Measurements from ENCODE around the gene SNAPC4.

Gene SNAPC4

DNA sequence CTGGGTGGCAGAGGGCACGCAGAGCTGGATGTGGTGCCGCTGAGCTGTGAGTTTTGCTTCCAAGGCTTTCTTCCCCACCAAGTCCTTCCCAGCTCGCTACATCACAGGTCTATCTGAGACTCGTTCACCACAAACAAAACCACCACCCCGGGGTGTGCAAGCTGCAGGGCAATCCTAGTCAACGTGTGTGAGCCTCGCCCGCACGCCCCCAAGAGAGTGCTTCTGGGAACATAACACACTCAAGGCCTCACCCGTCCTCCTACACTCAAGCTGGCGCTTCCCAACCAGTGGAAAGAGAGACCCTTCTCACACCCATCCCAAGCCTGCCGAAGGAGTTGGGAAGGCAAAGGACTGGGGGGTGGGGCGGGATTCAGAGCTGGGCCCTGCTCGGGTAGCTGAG, 10.6 kb downstream of the SNAPC4 start:
- no peak for DNase-seq (ENCODE audit: low read depth in 2 of 2)

DNA sequence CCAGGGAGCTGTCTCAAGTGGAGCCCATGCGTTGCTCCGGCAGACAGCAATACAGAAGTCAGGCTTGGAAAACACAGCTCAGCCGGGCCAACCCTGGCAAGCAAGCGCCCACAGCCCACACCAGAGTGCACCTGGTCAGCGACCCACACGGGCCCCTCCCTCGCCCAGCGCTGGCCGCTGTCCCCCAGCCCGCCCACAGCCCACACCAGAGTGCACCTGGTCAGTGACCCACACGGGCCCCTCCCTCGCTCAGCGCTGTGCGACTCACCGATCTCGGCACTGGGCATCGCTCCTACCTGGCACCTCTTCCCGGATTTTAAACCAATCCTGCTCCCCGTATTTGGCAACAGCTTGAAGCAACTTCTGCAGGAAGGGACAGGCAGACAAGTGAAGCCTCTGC, 12.8 kb downstream of the SNAPC4 start:
- DNase-seq (ENCODE audit: low read depth in 2 of 2) = no peak

DNA sequence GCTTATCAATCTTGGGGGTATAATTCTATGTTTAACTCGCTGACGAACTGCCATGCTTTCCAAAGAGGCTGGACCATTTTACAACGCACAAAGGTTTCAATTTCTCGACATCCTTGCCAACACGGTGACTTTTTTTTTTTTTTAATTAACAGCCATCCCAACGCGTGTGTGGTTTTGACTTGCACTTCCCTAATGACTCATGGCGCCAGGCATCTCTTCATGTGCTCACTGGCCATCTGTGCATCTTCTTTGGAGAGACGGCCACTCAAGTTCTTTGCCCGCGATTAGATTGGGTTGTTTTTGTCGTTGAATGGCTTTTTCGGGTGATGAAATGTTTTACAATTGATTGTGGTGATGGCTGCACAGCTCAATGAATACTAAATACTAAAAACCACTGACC, 14.0 kb downstream of the SNAPC4 start:
- DNase-seq (ENCODE audit: low read depth in 2 of 2) = no peak

DNA sequence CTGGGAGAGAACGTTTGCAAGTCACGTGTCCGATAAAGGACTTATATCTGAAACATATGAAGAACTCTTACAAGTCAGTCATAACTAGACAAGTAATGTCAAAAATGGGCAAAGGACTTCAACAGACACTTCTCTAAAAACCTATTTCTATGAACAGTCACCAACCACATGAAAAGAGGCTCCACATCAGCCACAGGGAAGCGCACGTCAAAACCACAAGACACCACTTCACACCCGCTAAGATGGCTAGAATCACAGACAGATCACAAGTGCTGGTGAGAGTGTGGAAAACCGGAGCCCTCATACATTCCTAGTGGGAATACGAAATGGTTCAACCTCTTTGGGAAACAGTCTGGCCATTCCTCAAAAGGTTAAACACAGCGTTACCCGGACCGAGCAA, 15.0 kb downstream of the SNAPC4 start:
- no peak for DNase-seq (ENCODE audit: low read depth in 2 of 2)

DNA sequence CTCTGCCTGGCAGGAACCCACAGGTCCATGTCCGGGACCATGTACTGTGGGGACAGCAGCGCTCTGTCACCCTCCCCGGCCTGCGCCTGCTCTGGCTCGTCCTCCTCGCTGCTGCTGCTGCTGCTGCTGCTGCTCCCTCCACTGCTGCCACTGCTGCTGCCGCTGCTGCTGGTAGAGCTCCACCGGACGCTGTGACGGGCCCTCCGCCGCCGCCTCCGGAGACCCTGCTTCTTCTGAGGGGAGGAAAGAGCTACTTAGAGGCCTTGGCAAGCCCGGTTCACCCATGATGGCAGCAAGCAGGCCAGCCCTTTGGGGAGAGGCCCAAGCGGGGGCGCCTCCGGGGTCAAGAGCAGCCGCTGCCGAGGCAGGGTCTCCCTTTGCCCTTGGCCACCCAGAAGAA, 16.5 kb downstream of the SNAPC4 start:
- no peak for DNase-seq (ENCODE audit: low read depth in 2 of 2)

DNA sequence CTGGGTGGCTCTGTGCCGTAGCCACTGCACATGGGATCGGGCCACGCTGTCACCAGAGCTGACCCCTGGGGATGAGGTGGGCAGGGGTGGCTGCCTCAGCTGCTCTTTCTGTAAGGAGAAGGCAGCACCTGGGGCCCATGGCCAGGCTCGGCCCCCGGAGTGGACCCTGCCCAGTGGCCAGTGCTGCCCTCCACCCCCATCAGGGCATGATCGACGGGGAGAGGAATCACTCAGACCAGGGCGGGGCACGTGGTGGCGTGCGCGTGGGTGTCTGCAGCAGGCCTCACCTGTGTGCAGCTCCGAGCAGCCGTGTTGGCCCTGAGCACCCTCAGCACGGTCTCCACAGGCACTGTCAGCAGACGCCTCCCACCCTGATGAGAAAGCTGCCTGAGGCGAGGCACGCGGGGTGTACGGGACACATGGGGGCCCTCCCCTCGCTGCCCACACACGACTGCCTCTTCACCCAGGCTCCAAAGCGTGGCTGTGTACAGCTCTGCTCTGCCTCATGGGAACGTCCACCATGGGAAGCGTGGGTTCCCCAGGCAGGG, 17.9 kb downstream of the SNAPC4 start:
- DNase-seq (ENCODE audit: low read depth in 2 of 2) = no peak

DNA sequence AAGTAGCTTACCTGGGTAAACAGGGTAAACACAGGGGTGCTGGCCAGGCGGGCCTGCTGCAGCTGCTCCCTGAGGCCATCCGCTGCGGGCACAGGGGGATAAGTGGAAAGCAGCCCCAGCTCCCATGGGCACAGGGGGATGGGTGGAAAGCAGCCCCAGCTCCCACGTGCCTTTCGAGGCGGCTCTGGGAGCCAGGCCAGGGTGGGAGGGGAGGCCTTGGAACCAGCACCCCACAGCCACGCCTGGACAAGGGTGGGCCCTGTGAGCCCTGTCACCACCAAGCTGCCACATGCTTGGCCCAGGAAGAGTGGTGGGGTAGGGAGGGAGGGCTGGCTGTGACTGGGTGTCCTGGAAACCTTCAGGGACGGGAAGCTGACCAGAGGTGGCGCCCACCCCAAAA, 18.7 kb downstream of the SNAPC4 start:
- DNase-seq (ENCODE audit: low read depth in 2 of 2) = no peak

DNA sequence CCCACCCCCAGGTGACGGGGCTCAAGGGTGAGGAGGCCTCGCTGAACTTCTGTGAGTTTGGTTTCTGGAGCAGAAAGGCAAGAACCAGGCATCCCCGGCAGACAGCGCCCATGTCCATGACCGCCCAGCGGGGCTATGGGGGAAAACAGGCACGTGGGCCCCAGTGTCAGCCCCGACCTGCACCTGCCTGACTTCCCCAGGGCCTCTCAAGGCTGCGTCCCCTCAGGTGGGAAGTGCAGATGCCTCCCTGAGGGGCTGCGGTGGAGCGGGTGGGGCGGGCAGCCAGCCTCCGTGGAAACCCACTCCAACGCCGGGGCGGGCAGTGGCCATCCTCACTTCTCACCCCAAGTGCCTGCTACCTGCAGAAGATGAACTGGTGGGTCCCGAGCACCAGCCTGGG, 19.6 kb downstream of the SNAPC4 start:
- DNase-seq (ENCODE audit: low read depth in 2 of 2) = no peak

DNA sequence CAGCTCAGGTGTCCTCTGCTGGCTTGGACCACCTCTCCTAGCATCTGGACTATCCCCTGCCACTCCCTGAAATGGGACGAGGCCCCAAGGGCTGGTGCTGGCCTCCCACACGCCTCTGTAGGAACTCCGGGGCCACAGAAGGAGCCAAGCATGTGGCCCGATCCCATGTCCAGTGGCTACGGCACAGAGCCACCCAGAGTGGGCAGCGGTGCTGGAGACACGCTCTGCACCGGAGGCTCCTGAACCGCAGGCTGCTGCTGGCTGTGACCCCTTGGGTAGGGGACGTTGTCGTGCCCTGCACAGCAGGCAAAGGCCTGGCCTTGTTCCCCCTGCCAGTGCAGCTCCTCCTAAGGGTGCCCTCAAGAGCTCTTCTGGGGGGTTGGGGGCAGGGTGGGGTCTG, 20.1 kb downstream of the SNAPC4 start:
- no peak for DNase-seq (ENCODE audit: low read depth in 2 of 2)

DNA sequence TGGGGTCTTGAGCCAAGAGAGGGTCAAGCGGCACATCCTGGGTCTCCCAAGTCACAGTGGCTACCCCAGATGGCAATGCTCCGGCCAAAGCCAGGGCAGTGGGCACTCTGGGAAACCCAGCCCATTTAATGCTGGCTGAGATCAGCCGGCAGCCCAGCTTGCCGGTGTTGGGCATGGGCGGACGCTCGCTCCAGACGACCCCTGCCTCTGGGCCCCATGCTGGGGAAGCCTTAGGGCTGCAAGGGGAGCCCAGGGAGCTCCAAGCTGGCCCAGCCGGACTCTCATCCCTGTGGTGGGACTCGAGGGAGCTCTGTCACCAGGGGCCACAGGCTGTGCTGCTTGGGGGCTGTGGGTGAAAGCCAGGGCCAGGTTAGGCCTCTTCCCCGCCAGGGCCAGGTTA, 20.6 kb downstream of the SNAPC4 start:
- DNase-seq (ENCODE audit: low read depth in 2 of 2) = no peak

DNA sequence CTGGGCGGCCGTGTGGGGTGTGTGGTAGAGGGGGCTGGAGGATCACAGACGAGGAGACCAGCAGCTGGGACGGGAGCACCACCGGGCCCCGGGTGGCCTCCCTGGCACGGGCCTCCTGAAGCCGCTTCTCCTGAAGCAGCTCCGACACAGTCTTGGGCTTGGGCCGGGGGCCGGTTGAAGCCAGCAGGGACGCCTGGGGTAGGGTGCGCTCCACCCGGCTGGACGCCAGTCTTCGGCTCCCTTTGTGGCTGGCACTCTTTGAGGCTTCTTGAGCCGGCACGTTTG, 21.0 kb downstream of the SNAPC4 start:
- no peak for DNase-seq (ENCODE audit: low read depth in 2 of 2)

DNA sequence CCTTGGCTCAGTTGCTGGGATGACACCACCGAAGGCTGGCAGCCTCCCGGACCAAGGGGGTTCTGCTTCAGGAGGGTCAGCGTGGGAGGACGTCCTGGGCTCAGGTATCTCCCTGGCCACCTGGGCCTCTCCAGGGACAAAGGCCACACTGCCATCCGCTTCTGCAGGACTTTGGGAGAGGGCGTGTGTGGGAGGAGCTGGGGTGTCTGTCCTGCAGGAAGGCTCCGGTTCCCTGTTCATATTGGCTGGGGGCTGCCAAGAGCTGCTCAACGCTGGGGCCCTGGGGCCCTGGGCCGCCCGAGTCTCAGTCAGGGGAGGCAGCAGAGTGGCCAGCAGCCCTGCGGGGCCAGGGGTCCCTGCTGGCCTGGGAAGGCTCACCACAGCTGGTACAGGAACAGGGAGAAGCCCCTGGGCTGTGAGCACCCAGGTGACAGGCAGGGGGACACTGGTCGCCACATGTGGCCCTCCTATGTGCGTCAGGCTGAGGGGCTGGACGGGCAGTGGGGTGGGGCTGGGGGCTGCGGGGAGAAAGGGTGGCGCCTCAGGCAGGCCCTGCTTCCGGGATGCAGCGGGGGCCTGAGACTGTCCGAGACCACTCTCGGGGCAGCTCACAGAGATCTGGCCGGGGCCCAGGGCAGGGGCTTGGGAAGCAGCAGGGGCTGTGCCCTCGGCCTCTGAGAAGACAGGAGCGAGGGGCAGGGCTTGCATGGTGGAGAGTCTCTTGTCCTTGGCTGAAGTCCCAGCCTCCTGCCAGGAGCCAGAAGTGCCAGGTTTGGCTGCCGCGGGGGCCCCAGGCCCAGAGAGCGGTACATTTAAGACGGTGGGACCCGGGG, 21.6 kb downstream of the SNAPC4 start:
- no peak for DNase-seq (ENCODE audit: low read depth in 2 of 2)

DNA sequence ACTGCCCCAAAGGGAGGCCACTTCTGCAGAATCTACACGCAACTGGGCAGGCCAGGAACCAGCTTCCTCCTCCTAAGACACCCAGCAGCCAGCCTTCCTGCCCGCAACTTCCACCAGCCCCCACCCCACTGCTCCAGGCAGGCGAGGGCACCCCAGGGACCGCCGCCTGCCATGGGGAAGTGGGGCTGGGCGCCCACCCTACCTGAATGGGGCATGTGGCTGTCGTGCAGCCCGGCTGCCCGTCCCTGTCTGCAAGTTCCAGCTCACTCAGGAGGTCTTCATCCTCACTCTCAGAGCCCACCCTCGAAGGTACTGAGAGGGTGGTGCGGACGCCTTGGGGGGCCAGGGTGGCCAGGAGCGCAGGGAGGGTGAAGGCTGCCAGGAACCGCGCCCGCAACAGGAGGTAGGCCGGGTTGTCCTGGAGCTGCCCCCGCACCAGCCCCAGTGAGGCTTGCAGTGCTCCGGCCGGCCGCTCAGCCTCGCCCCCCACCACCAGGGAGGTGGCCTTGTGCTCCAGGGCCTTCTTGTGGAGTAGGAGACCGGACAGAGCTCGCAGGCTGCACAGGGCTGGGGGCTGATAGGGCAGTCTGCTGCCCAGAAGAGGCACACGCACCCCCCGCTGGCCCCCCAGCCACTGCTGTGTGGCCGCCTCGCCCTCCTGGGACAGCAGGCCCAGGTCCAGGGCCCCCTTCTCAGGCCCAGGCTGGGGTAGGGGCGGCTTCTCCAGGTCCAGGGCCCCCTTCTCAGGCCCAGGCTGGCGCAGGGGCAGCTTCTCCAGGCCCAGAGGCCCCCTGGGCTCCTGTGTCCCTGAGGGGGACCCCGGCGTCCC, 22.4 kb downstream of the SNAPC4 start:
- no peak for DNase-seq (ENCODE audit: low read depth in 2 of 2)

DNA sequence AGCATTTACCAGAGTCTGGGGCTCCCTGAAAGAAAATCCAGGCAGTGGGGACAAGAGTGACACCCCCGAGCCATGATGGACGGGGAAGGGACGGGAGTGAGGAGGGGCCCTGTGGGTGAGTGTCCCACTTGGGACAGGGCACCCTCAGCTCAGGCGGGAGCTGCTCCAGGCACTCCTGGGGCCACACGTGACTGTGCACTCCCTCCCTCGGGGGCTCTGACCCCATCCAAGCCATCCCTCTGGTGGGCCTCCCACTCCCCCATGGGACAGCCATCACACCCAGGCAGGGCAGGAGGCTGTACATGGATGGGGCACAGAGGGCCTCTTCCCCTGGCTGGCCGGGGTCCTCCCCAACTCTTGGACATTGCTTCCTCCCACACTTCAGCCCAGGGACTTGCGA, 23.5 kb downstream of the SNAPC4 start:
- DNase-seq (ENCODE audit: low read depth in 2 of 2) = no peak

DNA sequence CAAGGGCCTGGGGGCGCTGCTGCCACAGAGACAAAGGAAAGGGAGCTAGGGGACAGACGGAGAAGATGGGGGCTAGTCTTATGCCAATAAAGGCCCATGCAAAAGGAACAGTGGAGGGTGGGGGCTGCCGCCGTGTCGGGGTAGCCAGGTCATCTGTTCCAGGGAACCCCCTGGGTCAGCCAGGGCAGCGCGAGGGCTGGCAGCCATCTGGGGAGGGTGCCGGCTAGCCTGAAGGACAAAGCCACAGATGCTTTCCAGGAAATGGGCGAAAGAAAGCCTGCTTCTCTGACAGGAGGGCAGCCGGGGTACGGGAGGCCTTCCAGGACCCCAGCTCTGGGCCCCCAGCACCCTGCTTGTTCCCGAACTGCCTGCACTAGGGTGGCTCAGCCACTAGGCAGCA, 24.9 kb downstream of the SNAPC4 start:
- no peak for DNase-seq (ENCODE audit: low read depth in 2 of 2)

DNA sequence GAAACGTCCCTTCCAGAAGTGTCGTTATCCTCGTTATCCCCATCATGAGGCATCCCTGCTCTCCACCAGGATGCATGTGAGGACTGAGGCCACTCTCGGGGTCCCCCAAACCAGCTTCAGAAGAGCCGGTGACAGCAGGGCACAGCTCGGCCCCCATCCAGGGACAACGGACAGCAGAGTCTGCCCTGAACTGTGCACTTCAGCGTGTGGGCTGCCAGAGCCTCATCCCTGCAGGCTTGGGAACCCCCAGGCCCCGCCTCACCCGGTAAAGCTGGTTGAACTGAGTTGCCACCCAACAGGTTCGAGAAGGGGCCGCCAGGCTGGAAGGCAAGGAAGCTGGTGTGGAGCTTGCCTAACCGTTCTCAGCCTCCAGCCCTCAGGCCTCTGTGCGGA, 25.8 kb downstream of the SNAPC4 start:
- DNase-seq (ENCODE audit: low read depth in 2 of 2) = no peak

DNA sequence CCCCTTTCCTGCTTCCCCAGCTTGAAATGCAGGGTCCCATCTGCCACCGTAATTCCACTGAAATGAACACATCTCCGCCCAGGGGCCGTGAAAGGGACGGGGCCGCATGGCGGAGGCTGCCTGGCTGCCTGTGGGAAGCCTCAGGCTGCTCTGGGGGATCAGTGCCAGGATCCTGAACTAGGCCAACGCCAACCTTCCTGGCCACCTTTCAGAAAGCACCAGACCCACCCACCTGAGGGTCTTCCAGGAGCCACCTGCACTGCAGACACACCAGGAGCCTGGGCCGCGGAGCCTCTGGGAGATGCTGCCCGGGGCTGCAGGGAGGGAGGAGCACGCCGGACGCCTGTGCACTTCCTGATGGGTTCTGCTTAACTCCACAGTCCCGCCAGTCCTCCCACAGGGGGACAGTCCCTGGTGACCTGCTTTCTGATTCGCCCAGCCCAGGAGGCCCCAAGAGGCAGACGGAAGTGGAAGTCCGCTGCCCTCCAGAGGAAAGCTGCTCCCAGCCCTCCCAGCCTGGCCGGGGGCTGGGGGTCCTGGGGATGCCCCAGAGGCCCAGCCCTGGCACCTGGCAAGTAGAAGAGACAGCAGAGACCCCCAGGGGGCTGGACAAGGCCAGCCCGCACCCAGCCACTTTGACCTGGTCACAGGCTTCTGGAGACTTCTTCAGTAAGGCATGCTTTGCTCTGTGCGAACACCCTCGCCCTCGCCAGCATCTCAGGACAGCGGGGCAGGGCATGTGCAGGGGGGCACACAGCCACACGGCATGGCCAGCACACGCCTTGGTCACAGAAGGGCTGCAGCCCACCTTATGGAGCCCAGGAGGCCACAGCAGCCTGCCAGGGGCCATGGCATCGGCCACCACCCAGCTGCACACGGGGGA, 26.4 kb downstream of the SNAPC4 start, which contains the start of gene CARD9:
Gene CARD9, minus strand, starts transcription at position 370 of the 883 bp plus-strand sequence. CDS start 1,591 bp downstream, outside the sequence.
- DNase-seq (ENCODE audit: low read depth in 2 of 2) = no peak

DNA sequence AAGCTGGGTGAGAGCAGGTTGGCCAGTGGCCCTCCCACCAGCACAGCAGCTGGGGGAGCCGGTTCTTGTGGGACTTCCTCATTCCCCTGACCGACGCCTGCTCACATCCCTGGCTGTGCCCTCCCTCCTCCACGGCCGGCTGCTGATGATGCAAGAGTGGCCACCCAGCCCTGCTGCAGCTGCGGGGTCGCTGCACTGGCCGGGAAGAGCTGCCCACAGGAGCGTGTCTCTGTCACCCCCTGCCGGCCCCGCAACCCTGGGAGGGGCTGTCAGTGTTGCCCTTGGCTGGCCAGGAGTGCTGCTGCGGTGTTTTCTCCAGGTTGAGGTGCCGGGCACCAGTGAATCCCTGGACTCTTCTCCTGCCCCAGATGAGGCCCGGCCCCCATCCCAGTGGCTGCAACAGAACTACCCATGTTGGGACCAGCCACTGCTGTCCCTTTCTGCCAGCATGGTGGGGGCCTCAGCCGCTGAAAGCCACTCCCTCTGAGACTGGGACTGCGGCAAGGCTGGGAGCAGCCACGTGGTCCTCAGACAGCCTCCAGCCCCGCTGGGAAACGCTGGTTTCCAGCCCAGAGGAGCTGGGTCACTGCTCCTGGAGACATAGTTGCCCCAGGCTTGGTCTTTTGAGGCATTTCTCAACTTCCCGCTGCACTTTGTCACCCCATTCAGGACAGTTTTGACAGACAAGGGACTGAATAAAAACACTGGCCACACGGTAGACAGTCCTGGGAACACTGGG, 27.2 kb downstream of the SNAPC4 start:
- no peak for DNase-seq (ENCODE audit: low read depth in 2 of 2)

DNA sequence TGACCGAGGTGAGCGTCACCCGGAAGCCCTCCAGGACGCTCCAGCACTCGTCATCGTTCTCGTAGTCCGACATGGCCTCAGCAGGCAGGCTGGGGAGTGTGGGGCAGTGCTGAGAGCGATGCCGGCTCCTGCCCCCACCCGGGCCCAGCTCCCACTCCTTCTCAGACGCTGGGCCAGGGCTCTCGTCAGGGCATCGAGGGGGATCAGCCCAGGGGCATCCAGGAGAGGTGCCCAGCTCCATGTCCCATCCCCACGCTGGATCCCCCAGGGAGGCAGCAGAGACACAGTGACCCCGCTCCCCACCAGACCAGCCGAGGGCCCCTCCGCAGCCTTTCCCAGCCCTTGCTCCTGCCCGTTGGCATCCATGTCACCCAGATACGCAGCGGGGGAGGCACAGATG, 28.0 kb downstream of the SNAPC4 start:
- DNase-seq (ENCODE audit: low read depth in 2 of 2) = no peak

DNA sequence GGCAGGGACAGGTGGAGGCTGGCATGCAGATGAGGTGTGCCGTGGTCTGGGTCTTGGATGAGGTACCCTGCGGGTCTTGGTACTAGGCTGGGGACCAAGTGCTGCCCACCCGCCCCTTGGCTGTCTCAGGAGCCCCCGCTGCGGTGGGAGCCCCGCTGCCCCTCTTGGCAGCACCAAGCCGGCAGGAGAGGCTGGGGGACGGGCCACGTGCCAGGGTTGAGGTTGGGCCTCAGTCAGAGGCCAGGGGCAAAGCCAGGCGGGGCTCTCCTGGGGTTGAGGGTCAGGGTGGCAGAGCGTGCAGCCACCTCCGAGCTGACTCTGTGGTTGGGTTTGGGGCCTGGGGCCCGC, 28.5 kb downstream of the SNAPC4 start:
- no peak for DNase-seq (ENCODE audit: low read depth in 2 of 2)

Data from fibroblast of skin of left biceps (primary cell).